HG03460 (cell line): Measurements from ENCODE around the gene NDRG4.
"Not testable (repeated sequence)": the region's sequence is repeated elsewhere in the genome, so short reads cannot be mapped to it uniquely, and the experiment has no call there.

ENCODE experiments used
- ATAC-seq: cut with Tn5 transposase; IDR thresholded peaks from one replicate; pipeline ENCODE4 v1.9.1; 2021; ENCODE audit not compliant: unreplicated experiment

NDRG4 gene

GRCh38 chr16:58464916-58465731 is 34.8 kb upstream of the NDRG4 start:
- no peak for ATAC-seq

GRCh38 chr16:58465817-58466216 is 34.1 kb upstream of the NDRG4 start:
- no peak for ATAC-seq

DNA sequence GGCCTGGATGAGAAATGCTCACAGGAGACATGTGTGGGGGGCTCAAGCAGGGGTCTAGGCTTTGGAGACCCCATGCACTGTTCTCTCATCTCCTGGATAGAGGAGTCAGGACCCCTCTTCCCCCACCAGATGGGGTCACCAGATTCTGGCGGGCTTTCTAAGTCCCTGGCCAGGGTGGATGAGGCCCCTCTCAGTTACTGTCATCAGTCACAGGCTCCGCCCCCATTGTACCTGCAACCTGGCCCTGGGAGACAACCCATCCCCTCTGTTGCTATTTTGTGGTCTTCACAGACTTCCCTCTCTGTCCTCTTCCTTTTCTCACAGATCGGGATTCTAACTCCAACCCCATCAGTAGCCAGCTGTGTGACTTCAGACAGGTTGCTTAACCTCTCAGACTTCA is 33.5 kb upstream of the NDRG4 start:
- no peak for ATAC-seq

- no peak for ATAC-seq
Observed at GRCh38 chr16:58467905-58468304, 32.0 kb upstream of the NDRG4 start.

DNA sequence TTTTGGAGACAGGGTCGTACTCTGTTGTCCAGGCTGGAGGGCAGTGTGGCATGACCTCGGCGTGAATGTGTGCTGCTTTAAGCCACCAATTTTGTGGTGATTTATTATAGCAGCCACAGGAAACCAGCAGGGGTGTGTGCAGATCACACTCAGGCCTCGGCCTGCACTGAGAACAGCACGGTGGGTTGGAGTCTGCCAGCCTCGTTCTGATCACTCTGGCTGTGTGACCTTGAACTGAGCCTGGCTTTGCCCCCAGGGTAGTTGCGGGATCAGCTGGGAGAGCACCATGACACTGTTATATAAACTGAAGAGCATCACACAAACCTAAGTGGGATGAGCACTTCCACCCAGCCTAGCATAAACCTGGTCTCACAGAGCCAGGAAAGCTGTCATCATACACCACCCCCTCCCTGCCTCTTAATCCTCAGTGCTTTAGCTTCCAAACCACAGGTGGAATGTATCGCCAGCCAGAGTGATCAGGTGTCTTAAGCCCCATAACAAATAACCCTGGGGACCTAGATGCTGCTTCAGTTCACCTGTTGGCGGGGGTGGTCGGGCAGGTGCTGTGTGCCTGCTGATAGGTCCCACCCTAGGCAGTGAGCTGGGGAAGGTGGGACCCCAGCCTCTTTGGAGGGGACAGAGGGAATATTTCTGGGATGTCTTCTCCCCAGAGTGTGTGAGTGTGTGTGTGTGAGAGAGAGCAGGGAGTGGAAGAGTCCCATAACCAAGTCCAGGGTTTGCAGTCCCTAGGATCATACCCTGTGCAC is 28.6 kb upstream of the NDRG4 start:
- no peak for ATAC-seq

- no peak for ATAC-seq
Observed at GRCh38 chr16:58472266-58472665, 27.7 kb upstream of the NDRG4 start.

DNA sequence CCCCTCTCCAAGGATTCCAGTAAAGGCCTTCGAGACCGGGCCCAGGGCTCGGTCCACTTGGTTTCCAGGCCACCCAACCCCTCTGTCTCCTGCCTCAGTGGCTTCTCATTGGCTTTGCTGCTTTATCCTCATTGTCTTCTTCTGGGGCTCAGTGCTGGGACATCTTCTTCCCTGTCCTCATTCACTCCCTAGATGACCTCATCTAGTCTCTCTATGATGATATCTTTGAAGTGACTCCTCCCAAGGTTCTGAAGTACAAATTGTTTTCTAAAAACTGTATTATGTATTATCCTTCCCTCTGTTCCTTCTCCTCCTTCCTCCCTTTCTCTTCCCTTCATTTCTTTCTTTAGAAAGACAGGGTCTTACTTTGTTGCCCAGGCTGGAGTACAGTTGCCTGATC is 27.1 kb upstream of the NDRG4 start:
- no peak for ATAC-seq

DNA sequence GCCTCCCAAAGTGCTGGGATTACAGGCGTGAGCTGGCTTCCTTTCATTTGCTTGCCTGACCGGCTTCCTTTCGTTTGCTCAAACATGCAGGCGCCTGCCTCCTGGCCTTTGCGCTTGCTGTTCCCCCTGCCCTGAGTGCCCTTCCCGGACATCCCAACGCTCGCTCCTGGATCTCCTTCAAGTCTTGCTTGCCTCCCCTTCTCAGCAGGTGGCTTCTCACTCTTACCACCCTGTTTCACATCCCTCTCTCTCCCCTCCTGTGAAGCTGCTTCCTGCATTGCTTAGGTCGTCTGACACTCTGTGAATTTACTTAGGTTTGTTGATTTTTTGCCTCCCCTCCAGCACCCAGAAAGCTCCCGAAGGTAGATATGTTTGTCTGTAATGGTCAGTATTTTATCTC is 25.6 kb upstream of the NDRG4 start:
- ATAC-seq: no peak

DNA sequence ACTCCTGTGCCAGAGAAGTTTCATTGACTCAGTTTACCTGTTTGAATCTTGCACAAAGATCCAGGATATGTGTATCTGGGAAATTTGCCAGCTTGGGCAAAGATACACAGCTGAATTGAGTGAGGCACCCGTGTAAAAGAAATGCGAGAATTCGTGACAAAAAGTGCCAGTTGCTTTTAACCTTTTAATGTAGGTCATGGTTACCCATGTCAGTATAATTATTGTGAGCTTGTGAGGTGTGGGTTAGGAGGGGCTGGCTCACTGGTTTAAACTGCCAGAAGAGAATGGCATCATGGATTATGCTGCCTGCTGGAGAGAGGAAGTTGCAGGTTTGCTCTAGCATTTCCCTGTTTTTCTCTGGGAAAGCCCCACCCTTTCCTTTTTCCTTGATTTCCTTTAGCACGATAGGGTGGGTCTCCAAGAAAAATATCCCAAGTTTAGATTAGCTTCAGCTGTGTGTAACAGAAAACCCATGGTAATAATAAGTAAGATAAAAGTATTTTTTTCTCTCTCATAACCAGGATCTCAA is 24.8 kb upstream of the NDRG4 start:
- ATAC-seq: no peak

- no peak for ATAC-seq
Observed at GRCh38 chr16:58476791-58477190, 23.2 kb upstream of the NDRG4 start.

- no peak for ATAC-seq
Observed at GRCh38 chr16:58478427-58478826, 21.5 kb upstream of the NDRG4 start.

- no peak for ATAC-seq
Observed at GRCh38 chr16:58481226-58481869, 18.6 kb upstream of the NDRG4 start.

DNA sequence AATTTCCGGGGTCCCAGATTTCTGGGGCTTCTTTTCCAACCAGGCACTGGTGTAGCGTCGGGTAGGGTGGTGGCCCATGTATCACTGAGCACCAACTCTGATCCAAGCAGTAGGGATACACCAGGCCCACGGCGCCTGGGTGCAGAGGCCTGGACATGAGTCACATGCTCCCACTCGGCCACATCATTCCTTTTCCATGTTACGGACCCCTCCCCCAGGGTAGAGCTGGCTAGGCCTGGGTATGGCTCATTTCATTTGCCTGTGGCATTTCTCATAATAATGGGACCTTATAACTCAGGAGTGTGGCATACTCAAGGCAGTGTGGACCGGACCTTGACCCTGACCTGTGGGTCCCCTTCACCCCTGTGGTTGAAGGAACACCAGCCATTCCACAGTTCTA is 18.0 kb upstream of the NDRG4 start:
- no peak for ATAC-seq

- no peak for ATAC-seq
Observed at GRCh38 chr16:58485184-58485887, 14.6 kb upstream of the NDRG4 start.

GRCh38 chr16:58487566-58488351 is 12.2 kb upstream of the NDRG4 start:
- ATAC-seq: peak; percentile 83

GRCh38 chr16:58488531-58488930 is 11.4 kb upstream of the NDRG4 start:
- ATAC-seq: no peak

DNA sequence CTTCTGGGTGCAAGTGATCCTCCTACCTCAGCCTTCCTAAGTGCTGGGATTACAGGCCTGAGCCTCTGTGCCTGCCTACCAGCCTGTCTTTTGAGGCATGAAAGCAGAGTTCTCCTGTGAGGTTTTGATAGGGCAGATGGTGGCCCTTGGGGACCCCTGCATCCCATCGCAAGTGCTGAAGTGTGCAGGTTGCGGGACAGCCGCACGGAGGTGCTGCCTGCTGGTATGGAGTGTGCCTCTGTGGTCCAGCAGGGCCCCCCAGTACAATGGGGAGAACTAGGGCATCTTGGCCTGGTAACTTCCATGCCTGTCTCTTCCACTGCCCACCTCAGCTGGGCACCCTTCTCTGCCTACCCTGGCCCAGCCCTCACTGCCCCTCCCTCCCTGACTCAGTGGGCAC is 9.9 kb upstream of the NDRG4 start:
- ATAC-seq: no peak

DNA sequence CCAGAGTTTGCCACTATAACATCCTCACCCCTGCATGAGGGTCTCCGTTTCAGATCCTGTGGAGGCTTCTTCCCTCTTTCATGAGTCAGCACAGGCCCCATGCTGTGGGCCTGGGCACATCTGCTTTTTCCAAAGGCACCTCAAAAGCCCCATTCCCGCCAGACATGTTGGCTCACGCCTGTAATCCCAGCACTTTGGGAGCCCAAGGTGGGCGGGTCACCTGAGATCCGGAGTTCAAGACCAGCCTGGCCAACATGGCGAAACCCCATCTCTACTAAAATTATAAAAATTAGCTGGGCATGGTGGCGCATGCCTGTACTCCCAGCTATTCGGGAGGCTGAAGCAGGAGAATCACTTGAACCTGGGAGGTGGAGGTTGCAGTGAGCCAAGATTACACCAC is 9.4 kb upstream of the NDRG4 start:
- ATAC-seq: not testable (repeated sequence)

DNA sequence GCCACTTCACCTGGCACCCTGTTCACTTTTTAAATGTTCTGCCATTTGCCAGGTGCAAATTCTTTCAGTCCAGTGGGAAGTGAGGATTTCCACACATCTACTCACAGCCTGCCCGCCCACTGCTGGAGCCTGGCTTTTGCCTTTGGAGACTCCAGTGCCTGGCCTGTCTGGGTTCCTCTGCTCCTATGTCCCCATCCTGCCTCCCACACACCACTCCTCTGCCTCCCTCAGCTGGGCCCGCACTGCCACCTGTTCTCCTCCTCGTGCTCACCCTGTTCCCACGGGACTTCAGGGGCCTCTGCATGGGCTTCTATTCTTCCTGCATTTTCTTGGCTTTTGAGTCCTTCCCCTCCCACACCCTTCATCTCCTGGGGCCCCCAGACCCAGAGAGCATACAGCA is 7.9 kb upstream of the NDRG4 start:
- no peak for ATAC-seq

- no peak for ATAC-seq
Observed at GRCh38 chr16:58492735-58493134, 7.2 kb upstream of the NDRG4 start.
